GM18511 (cell line): ENCODE measurements around the gene SLC34A2.
"Not testable (repeated sequence)": the region's sequence is repeated elsewhere in the genome, so short reads cannot be mapped to it uniquely, and the experiment has no call there.

Experiments
- ATAC-seq: cut with Tn5 transposase; IDR thresholded peaks from one replicate; pipeline ENCODE4 v1.9.1; 2021; ENCODE audit warnings: mild to moderate bottlenecking, moderate library complexity; ENCODE audit not compliant: unreplicated experiment

The SLC34A2 gene

GRCh38 chr4:25658777-25659176 is 3.1 kb downstream of the SLC34A2 start:
- ATAC-seq: no peak

GRCh38 chr4:25661441-25661840 is 5.8 kb downstream of the SLC34A2 start:
- ATAC-seq: not testable (repeated sequence)

- ATAC-seq: no peak
Observed at GRCh38 chr4:25662306-25662705, 6.7 kb downstream of the SLC34A2 start.

GRCh38 chr4:25663781-25664180 is 8.1 kb downstream of the SLC34A2 start:
- no peak for ATAC-seq

GRCh38 chr4:25666031-25666630 is 10.5 kb downstream of the SLC34A2 start:
- no peak for ATAC-seq

GRCh38 chr4:25667931-25668557 is 12.4 kb downstream of the SLC34A2 start:
- ATAC-seq: no peak

- no peak for ATAC-seq
Observed at GRCh38 chr4:25670991-25671390, 15.3 kb downstream of the SLC34A2 start.

- ATAC-seq: no peak
Observed at GRCh38 chr4:25672756-25673155, 17.1 kb downstream of the SLC34A2 start.

- ATAC-seq: no peak
Observed at GRCh38 chr4:25674386-25674785, 18.7 kb downstream of the SLC34A2 start.

GRCh38 chr4:25676221-25676620 is 20.6 kb downstream of the SLC34A2 start:
- no peak for ATAC-seq

- ATAC-seq: no peak
Observed at GRCh38 chr4:25677157-25677556, 21.5 kb downstream of the SLC34A2 start.

- ATAC-seq: no peak
Observed at GRCh38 chr4:25677943-25678342, 22.3 kb downstream of the SLC34A2 start.

- no peak for ATAC-seq
Observed at GRCh38 chr4:25687773-25688172, 32.1 kb downstream of the SLC34A2 start.

GRCh38 chr4:25694466-25694865 is 38.8 kb downstream of the SLC34A2 start:
- no peak for ATAC-seq

- no peak for ATAC-seq
Observed at GRCh38 chr4:25696409-25696808, 40.8 kb downstream of the SLC34A2 start.

GRCh38 chr4:25697516-25697915 is 41.9 kb downstream of the SLC34A2 start:
- ATAC-seq: no peak

GRCh38 chr4:25700661-25701060 is 45.0 kb downstream of the SLC34A2 start:
- ATAC-seq: no peak

- ATAC-seq: no peak
Observed at GRCh38 chr4:25702848-25703247, 47.2 kb downstream of the SLC34A2 start.

GRCh38 chr4:25703731-25704388 is 48.2 kb downstream of the SLC34A2 start:
- no peak for ATAC-seq

- ATAC-seq: no peak
Observed at GRCh38 chr4:25704516-25704915, 48.9 kb downstream of the SLC34A2 start.

- ATAC-seq: no peak
Observed at GRCh38 chr4:25710637-25711036, 55.0 kb downstream of the SLC34A2 start.

GRCh38 chr4:25712611-25713010 is 57.0 kb downstream of the SLC34A2 start:
- ATAC-seq: no peak
